Panc1 (cell line): ENCODE data around the gene KCNJ14. TPM values are rescaled to one million over a fixed set of nuclear protein-coding genes. Genes with fewer than 3 reads are reported as not detected.

Experiments
- ATAC-seq: fragments of 200-7000 bp; cut with Tn5 transposase; 2 replicates; pipeline ENCODE4 v1.9.1; 2020; ENCODE audit warnings: mild to moderate bottlenecking, moderate library complexity
- BruUV-seq: library from RNA; stranded (reverse); fragments of 400-500 nt; replicated peaks from 2 replicates; lab custom pipeline; 2021; lab: Mats Ljungman, UMichigan
- CTCF ChIA-PET: fragments of 300-600 bp; sonication (Branson Sonifier 250); formaldehyde crosslinking; loops from one replicate; lab custom pipeline; 2022; ENCODE audit warnings: antibody characterized with exemption; lab: Charles Lee
- POLR2A ChIA-PET: fragments of 300-600 bp; sonication (Branson Sonifier 250); formaldehyde crosslinking; loops from one replicate; lab custom pipeline; 2022; ENCODE audit warnings: antibody characterized with exemption; lab: Charles Lee
- DNase-seq: peaks from one replicate; pipeline ENCODE4 v3.0.0-alpha.2; 2010; ENCODE audit warnings: low read depth, low spot score
- H3K27ac ChIP-seq: 2 replicates; pipeline ENCODE4 v1.5.1; 2011; ENCODE audit warnings: mild to moderate bottlenecking, low read length, inconsistent platforms
- H3K27me3 ChIP-seq: fragments of 200-500 bp; sonication (Bioruptor generic); 2 replicates; pipeline ENCODE4 v1.6.0; 2014; ENCODE audit warnings: low read length, inconsistent platforms; ENCODE audit not compliant: control insufficient read depth, insufficient read depth
- H3K36me3 ChIP-seq: fragments of 200-500 bp; sonication (Bioruptor generic); 2 replicates; pipeline ENCODE4 v1.5.1; 2014; ENCODE audit warnings: inconsistent platforms, mild to moderate bottlenecking, low read length, moderate library complexity; ENCODE audit not compliant: control insufficient read depth, insufficient read depth
- H3K4me1 ChIP-seq: 2 replicates; pipeline ENCODE4 v1.5.1; 2011; ENCODE audit warnings: inconsistent platforms, mild to moderate bottlenecking, low read length, moderate library complexity; ENCODE audit not compliant: control insufficient read depth, insufficient read depth
- H3K4me3 ChIP-seq, 2 experiments: 2 replicates each; pipeline ENCODE4 v1.5.1; 2011 to 2012; ENCODE audit warnings: low read depth in 2 of 2, low read length in 2 of 2, mild to moderate bottlenecking in 2 of 2, inconsistent platforms in 1 of 2, moderate library complexity in 1 of 2
- H3K9me3 ChIP-seq: fragments of 200-500 bp; sonication (Bioruptor generic); 2 replicates; pipeline ENCODE4 v1.5.1; 2014; ENCODE audit warnings: low read depth, mild to moderate bottlenecking, inconsistent platforms, low read length, moderate library complexity; ENCODE audit not compliant: control insufficient read depth, insufficient read depth
- POLR2AphosphoS5 ChIP-seq: IDR thresholded peaks from 2 replicates; pipeline ENCODE4 v1.6.1; 2012; ENCODE audit warnings: mild to moderate bottlenecking, low read depth, low read length, moderate library complexity
- SIN3A ChIP-seq: IDR thresholded peaks from 2 replicates; pipeline ENCODE4 v1.6.1; 2012; ENCODE audit warnings: low read depth, mild to moderate bottlenecking, low read length, moderate library complexity, borderline replicate concordance; ENCODE audit not compliant: insufficient read depth
- TCF7L2 ChIP-seq: IDR thresholded peaks from 2 replicates; pipeline ENCODE4 v1.6.1; 2011; ENCODE audit warnings: mild to moderate bottlenecking, low read depth, low read length, inconsistent platforms
- in situ Hi-C: cut with HindIII; loops from 2 replicates; pipeline ENCODE4 v1.10.0; 2016; ENCODE audit warnings: low sequenced_read_pairs, low pct_unique_long_range_greater_than_20kb
- intact Hi-C: fragments of 100-400 bp; cut with micrococcal nuclease; formaldehyde crosslinking; loops from one replicate; pipeline ENCODE4 v1.10.0; 2022; ENCODE audit not compliant: unreplicated experiment
- total RNA-seq: library from RNA; stranded (reverse); gene quantifications from one replicate; pipeline ENCODE4 v1.2.1, GENCODE V29; 2021; ENCODE audit not compliant: unreplicated experiment
- TF ChIP-seq, protein P1 (sequence below): fragments of 450-650 bp; IDR thresholded peaks from 2 replicates; pipeline ENCODE4 v1.5.1; 2017; ENCODE audit warnings: mild to moderate bottlenecking
- TF ChIP-seq, protein P2 (sequence below), 2 experiments: IDR thresholded peaks; 2 replicates each; pipeline ENCODE4 v1.6.1; 2011 to 2012; ENCODE audit warnings: low read depth in 2 of 2, control low read depth in 1 of 2, low read length in 1 of 2, mild to moderate bottlenecking in 1 of 2, moderate library complexity in 1 of 2; ENCODE audit not compliant: insufficient read depth in 1 of 2

KCNJ14 gene
- total RNA-seq, 1 experiment from 2014 or later, result 2.9 TPM

GRCh38 chr19:48468772-48469288 is 13.5 kb downstream of the KCNJ14 start:
- H3K27me3 ChIP-seq, result no peaks in the 10 kb centered on the region
- H3K27ac ChIP-seq, result peak overlapping the region; percentile 76
- BruUV-seq, result no TSS peak
- CTCF ChIA-PET, result no interaction called here
- ATAC-seq (peak; percentile 93), DNase-seq (peak; percentile 95)
- POLR2A ChIA-PET, result no interaction called here
- H3K4me3 ChIP-seq, result peak overlapping the region; percentile 57 to 81
- in situ Hi-C loops, result no loop called here
- peaks cover 2% of the 10 kb centered on the region for H3K4me1 ChIP-seq
- intact Hi-C loops, result no loop called here
- H3K9me3 ChIP-seq, result no peaks in the 10 kb centered on the region
- TF ChIP-seq, protein P1, sequence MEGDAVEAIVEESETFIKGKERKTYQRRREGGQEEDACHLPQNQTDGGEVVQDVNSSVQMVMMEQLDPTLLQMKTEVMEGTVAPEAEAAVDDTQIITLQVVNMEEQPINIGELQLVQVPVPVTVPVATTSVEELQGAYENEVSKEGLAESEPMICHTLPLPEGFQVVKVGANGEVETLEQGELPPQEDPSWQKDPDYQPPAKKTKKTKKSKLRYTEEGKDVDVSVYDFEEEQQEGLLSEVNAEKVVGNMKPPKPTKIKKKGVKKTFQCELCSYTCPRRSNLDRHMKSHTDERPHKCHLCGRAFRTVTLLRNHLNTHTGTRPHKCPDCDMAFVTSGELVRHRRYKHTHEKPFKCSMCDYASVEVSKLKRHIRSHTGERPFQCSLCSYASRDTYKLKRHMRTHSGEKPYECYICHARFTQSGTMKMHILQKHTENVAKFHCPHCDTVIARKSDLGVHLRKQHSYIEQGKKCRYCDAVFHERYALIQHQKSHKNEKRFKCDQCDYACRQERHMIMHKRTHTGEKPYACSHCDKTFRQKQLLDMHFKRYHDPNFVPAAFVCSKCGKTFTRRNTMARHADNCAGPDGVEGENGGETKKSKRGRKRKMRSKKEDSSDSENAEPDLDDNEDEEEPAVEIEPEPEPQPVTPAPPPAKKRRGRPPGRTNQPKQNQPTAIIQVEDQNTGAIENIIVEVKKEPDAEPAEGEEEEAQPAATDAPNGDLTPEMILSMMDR, result no peak
- TF ChIP-seq SIN3A (peak; percentile 39; the same call in 1 of the 2 replicates), TCF7L2 (no peak), POLR2AphosphoS5 (no peak; the same call in 1 of the 2 replicates)
- TF ChIP-seq, protein P2, sequence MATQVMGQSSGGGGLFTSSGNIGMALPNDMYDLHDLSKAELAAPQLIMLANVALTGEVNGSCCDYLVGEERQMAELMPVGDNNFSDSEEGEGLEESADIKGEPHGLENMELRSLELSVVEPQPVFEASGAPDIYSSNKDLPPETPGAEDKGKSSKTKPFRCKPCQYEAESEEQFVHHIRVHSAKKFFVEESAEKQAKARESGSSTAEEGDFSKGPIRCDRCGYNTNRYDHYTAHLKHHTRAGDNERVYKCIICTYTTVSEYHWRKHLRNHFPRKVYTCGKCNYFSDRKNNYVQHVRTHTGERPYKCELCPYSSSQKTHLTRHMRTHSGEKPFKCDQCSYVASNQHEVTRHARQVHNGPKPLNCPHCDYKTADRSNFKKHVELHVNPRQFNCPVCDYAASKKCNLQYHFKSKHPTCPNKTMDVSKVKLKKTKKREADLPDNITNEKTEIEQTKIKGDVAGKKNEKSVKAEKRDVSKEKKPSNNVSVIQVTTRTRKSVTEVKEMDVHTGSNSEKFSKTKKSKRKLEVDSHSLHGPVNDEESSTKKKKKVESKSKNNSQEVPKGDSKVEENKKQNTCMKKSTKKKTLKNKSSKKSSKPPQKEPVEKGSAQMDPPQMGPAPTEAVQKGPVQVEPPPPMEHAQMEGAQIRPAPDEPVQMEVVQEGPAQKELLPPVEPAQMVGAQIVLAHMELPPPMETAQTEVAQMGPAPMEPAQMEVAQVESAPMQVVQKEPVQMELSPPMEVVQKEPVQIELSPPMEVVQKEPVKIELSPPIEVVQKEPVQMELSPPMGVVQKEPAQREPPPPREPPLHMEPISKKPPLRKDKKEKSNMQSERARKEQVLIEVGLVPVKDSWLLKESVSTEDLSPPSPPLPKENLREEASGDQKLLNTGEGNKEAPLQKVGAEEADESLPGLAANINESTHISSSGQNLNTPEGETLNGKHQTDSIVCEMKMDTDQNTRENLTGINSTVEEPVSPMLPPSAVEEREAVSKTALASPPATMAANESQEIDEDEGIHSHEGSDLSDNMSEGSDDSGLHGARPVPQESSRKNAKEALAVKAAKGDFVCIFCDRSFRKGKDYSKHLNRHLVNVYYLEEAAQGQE (IDR thresholded peaks at IDR 0.05; ENCODE audit: insufficient read depth in 1 of 2, low read depth in 2 of 2, low read length in 1 of 2), result no peak
- peaks cover 2% of the 10 kb centered on the region; the same call in 1 of the 2 replicates for H3K36me3 ChIP-seq

DNA sequence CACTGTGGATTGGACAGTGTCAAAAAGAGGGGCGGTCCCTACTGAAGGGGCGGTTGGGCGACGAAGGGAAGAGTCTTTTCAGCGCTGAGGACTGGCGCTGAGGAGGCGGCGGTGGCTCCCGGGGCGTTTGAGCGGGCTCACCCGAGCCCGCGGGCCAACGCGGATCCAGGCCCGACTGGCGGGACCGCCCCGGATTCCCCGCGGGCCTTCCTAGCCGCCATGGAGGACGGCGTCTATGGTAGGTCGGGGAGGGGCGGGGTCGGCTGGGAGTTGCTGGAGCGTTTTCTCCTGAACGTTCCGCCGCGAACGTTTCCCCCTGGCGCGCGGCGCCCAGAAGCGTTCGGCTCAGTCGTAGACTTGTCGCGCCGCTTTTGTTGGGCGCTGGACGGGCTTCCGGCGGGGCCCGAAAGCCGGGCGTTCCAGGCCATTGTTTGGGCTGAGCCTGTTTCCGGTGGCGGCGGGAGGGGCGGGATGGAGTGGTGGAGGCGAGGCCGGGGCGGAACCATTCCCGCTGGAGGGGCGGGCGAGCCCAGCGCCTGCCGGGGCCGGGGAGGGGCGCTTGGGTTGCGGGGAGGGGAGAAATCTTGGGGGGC is 14.0 kb downstream of the KCNJ14 start, which contains the start of gene CYTH2:
CYTH2 (plus strand) TSS at position 81 of the 593 bp plus-strand sequence; CDS start at position 220, 139 bp downstream.
- intact Hi-C loops, result no loop called here
- BruUV-seq, result no TSS peak
- H3K27me3 ChIP-seq, result no peaks in the 10 kb centered on the region
- H3K4me1 ChIP-seq, result peaks cover 2% of the 10 kb centered on the region
- H3K4me3 ChIP-seq, result peak within 1 kb of the TSS; percentile 57 to 81
- H3K36me3 ChIP-seq, result peaks cover 2% of the 10 kb centered on the region; the same call in 1 of the 2 replicates
- TF ChIP-seq POLR2AphosphoS5 (peak; percentile 71; the same call in 1 of the 2 replicates), SIN3A (no peak), TCF7L2 (no peak)
- TF ChIP-seq, protein P2 (IDR thresholded peaks at IDR 0.05; ENCODE audit: insufficient read depth in 1 of 2, low read depth in 2 of 2, low read length in 1 of 2), result no peak
- TF ChIP-seq, protein P1, result no peak
- in situ Hi-C loops, result no loop called here
- DNase-seq (no peak), ATAC-seq (peak; percentile 76)
- ChIA-PET POLR2A (interaction anchor here (0.7 kb wide), 1 partner anchor 16 kb away, joined by 3 read pairs; no protein-coding TSS in a partner anchor), CTCF (no interaction called here)
- no peaks in the 10 kb centered on the region for H3K9me3 ChIP-seq
- H3K27ac ChIP-seq, result peak within 1 kb of the TSS; percentile 76
